Astrocyte (in vitro differentiated cells and primary cell): Measurements from ENCODE around the gene MTA3. TPM values are rescaled to one million over a fixed set of nuclear protein-coding genes. Genes with fewer than 3 reads are reported as not detected.
A peak's percentile ranks its signal among the peaks of the same experiment; 100 is the strongest.

Experiments
- DNase-seq: peaks from one replicate; pipeline ENCODE4 v3.0.0-alpha.2; 2010; ENCODE audit warnings: low read depth
- FAIRE-seq: peaks from 2 replicates; lab custom pipeline; 2011; peaks lifted over from hg19 to GRCh38; lab: Jason Lieb, UNC
- H2AFZ ChIP-seq: 2 replicates; pipeline ENCODE4 v1.6.0; 2012; ENCODE audit warnings: low read depth, low read length, inconsistent platforms
- H3K27ac ChIP-seq: 2 replicates; pipeline ENCODE4 v1.5.1; 2011; ENCODE audit warnings: low read depth, low read length, inconsistent platforms
- H3K27me3 ChIP-seq: 2 replicates; pipeline ENCODE4 v1.6.0; 2011; ENCODE audit warnings: low read length, inconsistent platforms; ENCODE audit not compliant: insufficient read depth
- H3K36me3 ChIP-seq: 2 replicates; pipeline ENCODE4 v1.5.1; 2011; ENCODE audit warnings: low read length, inconsistent platforms; ENCODE audit not compliant: insufficient read depth
- H3K4me1 ChIP-seq: 2 replicates; pipeline ENCODE4 v1.5.1; 2011; ENCODE audit warnings: low read length, inconsistent platforms; ENCODE audit not compliant: insufficient read depth
- H3K4me2 ChIP-seq: 2 replicates; pipeline ENCODE4 v1.6.0; 2012; ENCODE audit warnings: low read length, inconsistent platforms
- H3K4me3 ChIP-seq: 2 replicates; pipeline ENCODE4 v1.5.1; 2011; ENCODE audit warnings: low read depth, mild to moderate bottlenecking, low read length, inconsistent platforms; ENCODE audit not compliant: insufficient read depth
- H3K79me2 ChIP-seq: 2 replicates; pipeline ENCODE4 v1.6.0; 2012; ENCODE audit warnings: mild to moderate bottlenecking, low read length, inconsistent platforms; ENCODE audit not compliant: insufficient read depth
- H3K9ac ChIP-seq: 2 replicates; pipeline ENCODE4 v1.6.0; 2012; ENCODE audit warnings: mild to moderate bottlenecking, low read length, inconsistent platforms
- H3K9me3 ChIP-seq: 2 replicates; pipeline ENCODE4 v1.5.1; 2012; ENCODE audit warnings: low read depth, mild to moderate bottlenecking, low read length, inconsistent platforms; ENCODE audit not compliant: insufficient read depth
- H4K20me1 ChIP-seq: 2 replicates; pipeline ENCODE4 v1.6.0; 2012; ENCODE audit warnings: low read length, inconsistent platforms; ENCODE audit not compliant: insufficient read depth
- H3K27ac Mint-ChIP-seq: one replicate; pipeline ENCODE4 v1.8.0; 2021; ENCODE audit warnings: mild to moderate bottlenecking, mixed read lengths; ENCODE audit not compliant: unreplicated experiment
- H3K27me3 Mint-ChIP-seq: one replicate; pipeline ENCODE4 v1.8.0; 2021; ENCODE audit warnings: low read depth, mixed read lengths; ENCODE audit not compliant: unreplicated experiment
- H3K36me3 Mint-ChIP-seq: one replicate; pipeline ENCODE4 v1.8.0; 2021; ENCODE audit warnings: low read depth, mixed read lengths; ENCODE audit not compliant: unreplicated experiment
- H3K4me1 Mint-ChIP-seq: one replicate; pipeline ENCODE4 v1.8.0; 2021; ENCODE audit warnings: low read depth, mixed read lengths; ENCODE audit not compliant: unreplicated experiment
- H3K4me3 Mint-ChIP-seq: one replicate; pipeline ENCODE4 v1.8.0; 2021; ENCODE audit warnings: mild to moderate bottlenecking, moderate library complexity, mixed read lengths; ENCODE audit not compliant: unreplicated experiment
- H3K9me3 Mint-ChIP-seq: one replicate; pipeline ENCODE4 v1.8.0; 2021; ENCODE audit warnings: mild to moderate bottlenecking, mixed read lengths; ENCODE audit not compliant: unreplicated experiment
- CTCF ChIP-seq: IDR thresholded peaks from 2 replicates; pipeline ENCODE4 v1.5.1; 2011; ENCODE audit warnings: low read depth, mild to moderate bottlenecking, inconsistent platforms, low read length, moderate library complexity; ENCODE audit not compliant: insufficient read depth
- EZH2 ChIP-seq: IDR thresholded peaks from 2 replicates; pipeline ENCODE4 v1.6.1; 2012; ENCODE audit warnings: mild to moderate bottlenecking, low read length, inconsistent platforms; ENCODE audit not compliant: insufficient read depth
- total RNA-seq: library from RNA; stranded (reverse); gene quantifications from 2 replicates; pipeline ENCODE4 v1.2.1, GENCODE V29; 2021

The MTA3 gene
- total RNA-seq, 1 donor from 2014 or later: 69.4 TPM

- DNase-seq: no peak
- Histone ChIP-seq H3K4me1 (no peaks in the 10 kb centered on the region), H3K79me2 (no peaks in the 10 kb centered on the region), H3K9ac (no peak overlapping the region), H3K9me3 (no peaks in the 10 kb centered on the region), H3K27me3 (no peaks in the 10 kb centered on the region), H4K20me1 (no peaks in the 10 kb centered on the region), H3K4me2 (no peak overlapping the region), H2AFZ (no peak overlapping the region), H3K4me3 (no peak overlapping the region), H3K36me3 (peaks cover 3% of the 10 kb centered on the region), H3K27ac (no peak overlapping the region)
- Mint-ChIP-seq H3K36me3 (peaks cover 5% of the 10 kb centered on the region), H3K4me3 (no peak overlapping the region), H3K27me3 (no peaks in the 10 kb centered on the region), H3K9me3 (no peaks in the 10 kb centered on the region), H3K4me1 (peaks cover 3% of the 10 kb centered on the region), H3K27ac (no peak overlapping the region)
- no peak for TF ChIP-seq EZH2
- TF ChIP-seq CTCF: no peak
- no peak for FAIRE-seq
These were observed 116.9 kb downstream of the MTA3 start for GRCh38 chr2:42685303-42685702.

GRCh38 chr2:42693013-42693615, 124.7 kb downstream of the MTA3 start:
- Mint-ChIP-seq H3K9me3 (no peaks in the 10 kb centered on the region), H3K27me3 (no peaks in the 10 kb centered on the region), H3K4me3 (no peak overlapping the region), H3K4me1 (peaks cover 18% of the 10 kb centered on the region), H3K36me3 (peaks cover 8% of the 10 kb centered on the region), H3K27ac (peak overlapping the region; percentile 72)
- no peak overlapping the region for H3K4me2 ChIP-seq
- H4K20me1 ChIP-seq: peaks cover 22% of the 10 kb centered on the region
- no peaks in the 10 kb centered on the region for H3K79me2 ChIP-seq
- no peak overlapping the region for H3K27ac ChIP-seq
- DNase-seq (no peak), FAIRE-seq (no peak)
- H3K27me3 ChIP-seq: no peaks in the 10 kb centered on the region
- no peaks in the 10 kb centered on the region for H3K4me1 ChIP-seq
- H2AFZ ChIP-seq: no peak overlapping the region
- no peaks in the 10 kb centered on the region for H3K9me3 ChIP-seq
- H3K36me3 ChIP-seq: no peaks in the 10 kb centered on the region
- H3K4me3 ChIP-seq: no peak overlapping the region
- no peak for TF ChIP-seq CTCF
- no peak for TF ChIP-seq EZH2
- H3K9ac ChIP-seq: no peak overlapping the region

GRCh38 chr2:42693688-42694479, 125.5 kb downstream of the MTA3 start:
- Histone ChIP-seq H3K36me3 (no peaks in the 10 kb centered on the region), H3K4me2 (no peak overlapping the region), H3K27ac (no peak overlapping the region), H3K9me3 (no peaks in the 10 kb centered on the region), H3K27me3 (no peaks in the 10 kb centered on the region), H4K20me1 (peaks cover 22% of the 10 kb centered on the region), H3K4me1 (no peaks in the 10 kb centered on the region), H3K9ac (no peak overlapping the region), H3K79me2 (no peaks in the 10 kb centered on the region), H3K4me3 (no peak overlapping the region), H2AFZ (no peak overlapping the region)
- FAIRE-seq (no peak), DNase-seq (no peak)
- no peaks in the 10 kb centered on the region for H3K27me3 Mint-ChIP-seq
- H3K36me3 Mint-ChIP-seq: peaks cover 8% of the 10 kb centered on the region
- H3K27ac Mint-ChIP-seq: peak overlapping the region; percentile 62
- H3K9me3 Mint-ChIP-seq: no peaks in the 10 kb centered on the region
- TF ChIP-seq EZH2 (no peak), CTCF (no peak)
- H3K4me1 Mint-ChIP-seq: peaks cover 18% of the 10 kb centered on the region
- H3K4me3 Mint-ChIP-seq: no peak overlapping the region
